NT2/D1 (cell line): Measurements from ENCODE around the gene U2AF2.
"Not testable (repeated sequence)": the region's sequence is repeated elsewhere in the genome, so short reads cannot be mapped to it uniquely, and the experiment has no call there.

Experiments used
- DNase-seq: peaks from one replicate; pipeline ENCODE4 v3.0.0-alpha.2; 2011; ENCODE audit warnings: low read depth, low spot score
- H3K27me3 ChIP-seq: 2 replicates; pipeline ENCODE4 v1.6.0; 2011; ENCODE audit warnings: mild to moderate bottlenecking; ENCODE audit not compliant: insufficient read length, insufficient read depth
- H3K36me3 ChIP-seq: 2 replicates; pipeline ENCODE4 v1.6.1; 2011; ENCODE audit warnings: mild to moderate bottlenecking, low read length, mixed read lengths; ENCODE audit not compliant: insufficient read depth, insufficient read length
- H3K4me1 ChIP-seq: 2 replicates; pipeline ENCODE4 v1.5.1; 2011; ENCODE audit not compliant: insufficient read depth, insufficient read length
- H3K4me3 ChIP-seq: 2 replicates; pipeline ENCODE4 v1.5.1; 2011; ENCODE audit warnings: low read depth; ENCODE audit not compliant: insufficient read length
- H3K9ac ChIP-seq: 2 replicates; pipeline ENCODE4 v1.6.0; 2011; ENCODE audit warnings: low read depth; ENCODE audit not compliant: insufficient read length
- H3K9me3 ChIP-seq: 2 replicates; pipeline ENCODE4 v1.5.1; 2011; ENCODE audit warnings: mild to moderate bottlenecking, low read length; ENCODE audit not compliant: insufficient read depth
- SUZ12 ChIP-seq: IDR thresholded peaks from 2 replicates; pipeline ENCODE4 v1.6.1; 2011; ENCODE audit not compliant: insufficient read length, insufficient read depth; ENCODE audit errors: extremely low read depth
- YY1 ChIP-seq: IDR thresholded peaks from 2 replicates; pipeline ENCODE4 v1.6.1; 2011; ENCODE audit not compliant: insufficient read length, insufficient read depth
- ZNF274 ChIP-seq: IDR thresholded peaks from 2 replicates; pipeline ENCODE4 v1.6.1; 2011; ENCODE audit warnings: mild to moderate bottlenecking, low read depth, low read length

Gene U2AF2

DNA sequence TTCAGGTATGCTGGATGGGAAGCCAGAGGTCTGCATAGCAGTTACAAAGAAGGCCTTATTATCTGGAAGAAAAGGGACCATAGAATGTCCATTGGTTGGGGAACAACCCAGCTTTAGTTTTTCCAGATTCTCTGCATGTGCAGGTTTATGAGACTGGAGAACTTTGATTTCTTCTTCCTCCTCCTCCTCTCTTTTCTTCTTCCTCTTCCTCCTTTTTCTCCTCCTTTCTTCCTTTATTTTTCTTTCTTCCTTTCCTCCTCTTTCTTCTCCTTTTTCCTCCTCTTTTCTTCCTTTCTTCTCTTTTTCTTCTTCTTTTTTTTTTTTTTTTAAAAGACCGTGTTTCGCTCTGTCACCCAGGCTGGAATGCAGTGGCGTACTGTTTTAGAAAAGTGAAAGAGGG, 51.1 kb downstream of the U2AF2 start:
- no peak for DNase-seq
- TF ChIP-seq SUZ12 (no peak), ZNF274 (no peak), YY1 (no peak)
- Histone ChIP-seq H3K36me3 (peaks cover 9% of the 10 kb centered on the region), H3K4me3 (no peak overlapping the region), H3K27me3 (peaks cover 5% of the 10 kb centered on the region), H3K4me1 (no peaks in the 10 kb centered on the region), H3K9ac (no peak overlapping the region), H3K9me3 (no peaks in the 10 kb centered on the region)

DNA sequence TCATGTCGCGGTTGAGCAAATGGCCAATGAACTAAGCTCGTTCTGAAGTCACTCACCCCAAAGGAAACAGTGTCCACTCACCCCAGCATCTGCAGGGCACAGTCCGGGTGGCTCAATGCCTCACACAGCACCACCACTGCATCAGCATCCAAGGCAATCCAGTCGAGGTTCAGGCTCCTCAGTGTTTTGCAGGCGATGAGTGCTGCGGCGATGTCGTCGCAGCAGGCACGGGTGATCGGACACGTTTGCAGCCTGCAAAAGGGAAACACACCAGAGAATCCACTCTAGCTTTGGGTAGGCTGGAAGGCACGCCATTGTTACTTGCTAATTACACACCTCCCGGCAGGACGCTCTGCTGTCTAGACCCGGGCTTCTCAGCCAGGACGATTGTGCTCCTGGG, 56.9 kb downstream of the U2AF2 start:
- Histone ChIP-seq H3K36me3 (no peaks in the 10 kb centered on the region), H3K27me3 (peaks cover 5% of the 10 kb centered on the region), H3K4me3 (no peak overlapping the region), H3K4me1 (no peaks in the 10 kb centered on the region), H3K9ac (no peak overlapping the region), H3K9me3 (no peaks in the 10 kb centered on the region; the same call in 1 of the 2 replicates)
- TF ChIP-seq ZNF274 (no peak), YY1 (no peak)
- no peak for DNase-seq

- Histone ChIP-seq H3K4me3 (no peak overlapping the region), H3K9ac (no peak overlapping the region), H3K9me3 (no peaks in the 10 kb centered on the region; the same call in 1 of the 2 replicates), H3K4me1 (no peaks in the 10 kb centered on the region), H3K36me3 (no peaks in the 10 kb centered on the region), H3K27me3 (peaks cover 5% of the 10 kb centered on the region)
- TF ChIP-seq ZNF274 (no peak), SUZ12 (no peak), YY1 (no peak)
- DNase-seq: no peak
These were observed 58.2 kb downstream of the U2AF2 start for GRCh38 chr19:55712804-55713631.

DNA sequence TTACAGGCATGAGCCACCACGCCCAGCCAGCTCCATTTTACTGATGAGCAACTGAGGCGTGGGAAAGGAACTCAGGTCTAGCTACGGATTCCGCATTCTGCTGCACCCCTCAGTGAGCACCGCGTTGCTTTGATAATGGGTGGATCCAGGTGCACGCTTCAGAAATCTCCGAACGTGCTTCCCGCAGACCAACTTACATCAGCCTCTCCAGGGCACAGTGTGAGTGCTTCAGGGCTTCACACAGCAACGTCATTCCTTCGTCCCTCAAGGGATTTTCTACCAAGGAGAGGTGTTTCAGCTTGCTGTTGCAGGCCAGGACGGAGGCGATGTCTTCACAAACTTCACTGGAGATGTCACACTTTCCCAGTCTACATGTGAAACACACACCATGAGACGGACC, 61.7 kb downstream of the U2AF2 start:
- TF ChIP-seq ZNF274 (no peak), YY1 (no peak), SUZ12 (no peak)
- peaks cover 10% of the 10 kb centered on the region; the same call in 1 of the 2 replicates for H3K9me3 ChIP-seq
- H3K27me3 ChIP-seq: no peaks in the 10 kb centered on the region
- DNase-seq: no peak
- no peak overlapping the region for H3K4me3 ChIP-seq
- no peaks in the 10 kb centered on the region for H3K36me3 ChIP-seq
- H3K4me1 ChIP-seq: no peaks in the 10 kb centered on the region
- H3K9ac ChIP-seq: no peak overlapping the region

DNA sequence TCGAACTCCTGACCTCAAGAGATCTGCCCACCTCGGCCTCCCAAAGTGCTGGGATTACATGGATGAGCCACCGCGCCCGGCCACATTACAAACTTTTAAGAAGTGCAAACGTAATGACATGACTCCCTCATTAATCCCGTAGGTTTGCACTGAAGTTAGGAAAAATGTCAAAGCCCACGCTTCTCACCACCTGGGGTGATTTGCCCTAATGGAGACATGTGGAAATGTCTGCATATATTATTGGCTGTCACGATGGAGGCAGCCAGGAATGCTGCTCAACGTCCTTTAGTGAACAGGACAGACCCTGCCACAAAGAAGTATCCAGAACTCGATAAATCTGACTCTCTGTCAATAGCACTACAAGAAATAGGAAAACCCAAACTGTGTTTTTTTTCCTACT, 62.4 kb downstream of the U2AF2 start:
- H3K9me3 ChIP-seq: peaks cover 15% of the 10 kb centered on the region; the same call in 1 of the 2 replicates
- no peak for TF ChIP-seq SUZ12
- no peak for TF ChIP-seq YY1
- no peak for TF ChIP-seq ZNF274
- no peak overlapping the region for H3K4me3 ChIP-seq
- no peaks in the 10 kb centered on the region for H3K36me3 ChIP-seq
- DNase-seq: no peak
- H3K27me3 ChIP-seq: no peaks in the 10 kb centered on the region
- H3K4me1 ChIP-seq: no peaks in the 10 kb centered on the region
- H3K9ac ChIP-seq: no peak overlapping the region

DNA sequence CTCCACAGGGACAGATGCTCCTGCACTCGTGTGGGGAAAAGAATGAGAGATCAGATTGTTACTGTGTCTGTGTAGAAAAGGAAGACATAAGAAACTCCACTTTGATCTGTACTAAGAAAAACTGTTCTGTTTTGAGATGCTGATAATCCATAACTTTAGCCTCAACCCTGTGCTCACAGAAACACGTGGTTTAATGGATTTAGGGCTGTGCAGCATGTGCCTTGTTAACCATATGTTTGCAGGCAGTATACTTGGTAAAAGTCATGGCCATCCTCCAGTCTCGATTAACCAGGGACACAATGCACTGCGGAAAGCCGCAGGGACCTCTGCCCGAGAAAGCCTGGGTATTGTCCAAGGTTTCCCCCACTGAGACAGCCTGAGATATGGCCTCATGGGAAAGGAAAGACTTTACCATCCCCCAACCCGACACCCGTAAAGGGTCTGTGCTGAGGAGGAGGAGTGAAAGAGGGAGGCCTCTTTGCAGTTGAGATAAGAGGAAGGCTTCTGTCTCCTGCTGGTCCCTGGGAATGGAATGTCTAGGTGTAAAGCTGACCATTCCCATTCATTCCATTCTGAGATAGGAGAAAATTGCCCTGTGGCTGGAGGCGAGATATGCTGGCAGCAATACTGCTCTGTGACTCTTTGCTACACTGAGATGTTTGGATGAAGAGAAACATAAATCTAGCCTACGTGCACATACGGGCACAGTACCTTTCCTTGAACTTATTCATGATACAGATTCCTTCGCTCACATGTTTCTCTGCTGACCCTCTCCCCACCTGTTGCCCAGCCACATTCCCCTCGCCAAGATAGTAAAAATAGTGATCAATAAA, 63.3 kb downstream of the U2AF2 start:
- not testable (repeated sequence) for H3K4me1 ChIP-seq, H3K36me3 ChIP-seq, H3K4me3 ChIP-seq, DNase-seq, H3K27me3 ChIP-seq
- H3K9ac ChIP-seq: peak overlapping the region; percentile 10
- peaks cover 15% of the 10 kb centered on the region; the same call in 1 of the 2 replicates for H3K9me3 ChIP-seq

GRCh38 chr19:55720214-55720746, 65.4 kb downstream of the U2AF2 start:
- no peaks in the 10 kb centered on the region for H3K36me3 ChIP-seq
- H3K4me1 ChIP-seq: no peaks in the 10 kb centered on the region
- H3K9me3 ChIP-seq: peaks cover 15% of the 10 kb centered on the region; the same call in 1 of the 2 replicates
- no peak for DNase-seq
- H3K9ac ChIP-seq: no peak overlapping the region
- no peaks in the 10 kb centered on the region for H3K27me3 ChIP-seq
- H3K4me3 ChIP-seq: no peak overlapping the region
- TF ChIP-seq ZNF274: no peak
- TF ChIP-seq YY1: no peak
- TF ChIP-seq SUZ12: no peak
